ENCODE data around the gene ARFGAP3. TPM values are rescaled to one million over a fixed set of nuclear protein-coding genes. Genes with fewer than 3 reads are reported as not detected.

Gene ARFGAP3
- total RNA-seq, 1 experiment from 2014 or later, result 37.8 TPM

DNA sequence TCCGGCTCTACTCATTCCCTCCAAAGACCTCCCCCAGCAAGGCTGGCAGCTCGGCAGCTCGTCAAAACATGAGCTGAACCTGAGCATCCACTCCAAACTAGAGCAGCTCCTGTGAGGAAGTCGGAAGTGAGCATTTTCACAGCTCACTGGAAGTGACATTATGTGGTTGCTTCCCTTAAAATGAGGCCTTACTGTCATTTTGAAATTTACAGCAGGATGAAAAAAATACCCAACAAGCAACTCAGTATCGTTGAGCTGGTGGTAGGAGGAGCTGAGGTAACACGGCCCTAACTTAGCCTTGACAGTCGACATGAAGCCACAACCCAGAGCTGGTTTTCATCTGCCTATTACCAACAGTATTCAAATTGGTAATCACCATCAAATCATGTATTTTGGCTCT lies 38.0 kb upstream of the ARFGAP3 start:
- no peaks in the 10 kb centered on the region for H3K27me3 Mint-ChIP-seq (ENCODE audit: unreplicated experiment)
- H3K4me1 Mint-ChIP-seq (ENCODE audit: low read depth, unreplicated experiment), result peaks cover 12% of the 10 kb centered on the region
- no peak overlapping the region for H3K27ac Mint-ChIP-seq (ENCODE audit: unreplicated experiment)
- TF ChIP-seq, protein P1, sequence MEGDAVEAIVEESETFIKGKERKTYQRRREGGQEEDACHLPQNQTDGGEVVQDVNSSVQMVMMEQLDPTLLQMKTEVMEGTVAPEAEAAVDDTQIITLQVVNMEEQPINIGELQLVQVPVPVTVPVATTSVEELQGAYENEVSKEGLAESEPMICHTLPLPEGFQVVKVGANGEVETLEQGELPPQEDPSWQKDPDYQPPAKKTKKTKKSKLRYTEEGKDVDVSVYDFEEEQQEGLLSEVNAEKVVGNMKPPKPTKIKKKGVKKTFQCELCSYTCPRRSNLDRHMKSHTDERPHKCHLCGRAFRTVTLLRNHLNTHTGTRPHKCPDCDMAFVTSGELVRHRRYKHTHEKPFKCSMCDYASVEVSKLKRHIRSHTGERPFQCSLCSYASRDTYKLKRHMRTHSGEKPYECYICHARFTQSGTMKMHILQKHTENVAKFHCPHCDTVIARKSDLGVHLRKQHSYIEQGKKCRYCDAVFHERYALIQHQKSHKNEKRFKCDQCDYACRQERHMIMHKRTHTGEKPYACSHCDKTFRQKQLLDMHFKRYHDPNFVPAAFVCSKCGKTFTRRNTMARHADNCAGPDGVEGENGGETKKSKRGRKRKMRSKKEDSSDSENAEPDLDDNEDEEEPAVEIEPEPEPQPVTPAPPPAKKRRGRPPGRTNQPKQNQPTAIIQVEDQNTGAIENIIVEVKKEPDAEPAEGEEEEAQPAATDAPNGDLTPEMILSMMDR (IDR thresholded peaks at IDR 0.05; ENCODE audit: unreplicated experiment), result no peak
- CTCF ChIA-PET, result interaction anchor here (0.6 kb wide), 1 partner anchor 117 kb away, joined by 10 read pairs; no protein-coding TSS in a partner anchor
- H3K9me3 Mint-ChIP-seq (ENCODE audit: low read depth, unreplicated experiment), result no peaks in the 10 kb centered on the region
- no peak for DNase-seq
- no peak overlapping the region for H3K4me3 Mint-ChIP-seq (ENCODE audit: low read depth, unreplicated experiment)
- intact Hi-C loops (cut with micrococcal nuclease; ENCODE audit: unreplicated experiment), result no loop called here
- BruUV-seq (replicated peaks), result no TSS peak
- H3K36me3 Mint-ChIP-seq (ENCODE audit: insufficient read depth, unreplicated experiment), result peaks cover 46% of the 10 kb centered on the region

DNA sequence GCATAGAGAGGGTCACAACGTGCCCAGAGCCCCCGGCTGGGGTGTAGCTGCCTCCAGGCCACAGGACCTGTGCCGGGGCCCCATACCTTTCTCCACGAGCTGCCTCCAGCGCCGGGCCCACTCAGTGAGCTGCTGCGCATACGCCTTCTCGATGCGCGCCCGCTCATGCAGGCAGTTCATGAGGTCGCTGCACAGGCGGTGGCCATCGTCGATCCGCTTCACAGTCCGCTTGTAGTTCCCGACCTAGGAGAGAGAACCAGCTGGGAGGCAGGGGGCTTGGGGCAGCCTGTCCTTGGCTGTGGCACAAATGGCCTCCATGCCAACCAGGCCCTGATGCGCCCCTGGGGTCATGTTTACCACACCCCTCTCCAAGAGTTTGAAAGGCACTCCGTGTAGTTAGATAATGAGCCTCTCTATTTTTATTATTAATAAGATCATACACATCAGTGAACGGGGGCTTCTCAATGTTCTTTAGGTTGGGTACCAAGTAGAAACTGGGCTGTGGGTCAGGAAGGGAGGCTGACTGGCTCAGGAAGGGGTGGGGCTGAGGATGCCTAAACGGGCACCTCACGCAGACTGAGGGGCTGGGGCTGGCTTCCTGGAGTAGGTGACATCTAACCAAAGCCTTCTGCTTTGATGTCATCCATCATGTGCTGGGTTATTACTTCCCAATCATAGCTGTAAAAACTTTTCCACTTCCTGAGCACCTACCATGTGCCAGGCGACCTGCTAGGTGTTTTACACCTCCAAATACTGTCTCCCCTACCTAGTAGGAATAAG lies 36.5 kb upstream of the ARFGAP3 start:
- TF ChIP-seq, protein P1 (IDR thresholded peaks at IDR 0.05; ENCODE audit: unreplicated experiment), result no peak
- no TSS peak for BruUV-seq (replicated peaks)
- Mint-ChIP-seq H3K27ac (ENCODE audit: unreplicated experiment) (no peak overlapping the region), H3K4me3 (ENCODE audit: low read depth, unreplicated experiment) (no peak overlapping the region), H3K27me3 (ENCODE audit: unreplicated experiment) (no peaks in the 10 kb centered on the region), H3K4me1 (ENCODE audit: low read depth, unreplicated experiment) (peaks cover 14% of the 10 kb centered on the region), H3K9me3 (ENCODE audit: low read depth, unreplicated experiment) (no peaks in the 10 kb centered on the region), H3K36me3 (ENCODE audit: insufficient read depth, unreplicated experiment) (peaks cover 50% of the 10 kb centered on the region)
- CTCF ChIA-PET, result no interaction called here
- no peak for DNase-seq
- intact Hi-C loops (cut with micrococcal nuclease; ENCODE audit: unreplicated experiment), result no loop called here

DNA sequence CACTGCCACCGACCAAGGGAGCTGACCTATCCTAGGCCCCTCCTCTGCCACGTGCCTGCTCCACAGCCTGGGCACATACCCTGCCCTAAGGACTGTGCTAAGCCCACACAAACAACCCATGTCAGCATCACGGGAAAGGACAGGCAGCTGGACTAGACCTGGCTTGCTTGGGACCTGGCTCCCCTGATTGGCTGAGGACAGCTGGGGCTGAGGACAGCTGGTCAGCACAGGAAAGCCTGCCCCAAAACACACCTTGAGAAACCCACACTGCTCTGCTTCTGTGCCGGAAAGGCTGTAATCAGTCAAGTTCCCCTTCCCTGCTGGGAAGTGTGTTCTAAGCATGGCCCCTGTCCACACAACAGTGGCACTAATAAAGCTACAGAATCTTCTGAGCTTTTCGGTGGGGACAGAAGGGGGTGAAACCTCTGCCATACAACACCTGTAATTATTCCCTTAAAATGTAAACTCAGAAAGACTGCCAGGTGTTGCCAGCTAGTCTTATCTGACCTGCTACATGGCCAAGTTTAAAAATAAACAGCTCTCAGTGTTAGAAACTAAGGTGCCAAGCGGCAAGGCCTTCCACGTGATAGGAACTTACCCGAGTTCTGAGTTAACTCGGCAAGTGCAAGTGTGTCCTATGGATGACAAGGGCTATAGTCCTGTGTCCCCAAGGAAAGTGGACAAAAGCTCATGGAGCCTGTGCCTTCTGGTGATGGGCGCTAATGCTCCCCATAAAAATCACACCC lies 35.7 kb upstream of the ARFGAP3 start:
- H3K4me3 Mint-ChIP-seq (ENCODE audit: low read depth, unreplicated experiment), result no peak overlapping the region
- H3K36me3 Mint-ChIP-seq (ENCODE audit: insufficient read depth, unreplicated experiment), result peaks cover 53% of the 10 kb centered on the region
- no peaks in the 10 kb centered on the region for H3K27me3 Mint-ChIP-seq (ENCODE audit: unreplicated experiment)
- no peaks in the 10 kb centered on the region for H3K9me3 Mint-ChIP-seq (ENCODE audit: low read depth, unreplicated experiment)
- no peak for DNase-seq
- peaks cover 21% of the 10 kb centered on the region for H3K4me1 Mint-ChIP-seq (ENCODE audit: low read depth, unreplicated experiment)
- TF ChIP-seq, protein P1 (IDR thresholded peaks at IDR 0.05; ENCODE audit: unreplicated experiment), result no peak
- intact Hi-C loops (cut with micrococcal nuclease; ENCODE audit: unreplicated experiment), result no loop called here
- BruUV-seq (replicated peaks), result no TSS peak
- no peak overlapping the region for H3K27ac Mint-ChIP-seq (ENCODE audit: unreplicated experiment)
- CTCF ChIA-PET, result no interaction called here

DNA sequence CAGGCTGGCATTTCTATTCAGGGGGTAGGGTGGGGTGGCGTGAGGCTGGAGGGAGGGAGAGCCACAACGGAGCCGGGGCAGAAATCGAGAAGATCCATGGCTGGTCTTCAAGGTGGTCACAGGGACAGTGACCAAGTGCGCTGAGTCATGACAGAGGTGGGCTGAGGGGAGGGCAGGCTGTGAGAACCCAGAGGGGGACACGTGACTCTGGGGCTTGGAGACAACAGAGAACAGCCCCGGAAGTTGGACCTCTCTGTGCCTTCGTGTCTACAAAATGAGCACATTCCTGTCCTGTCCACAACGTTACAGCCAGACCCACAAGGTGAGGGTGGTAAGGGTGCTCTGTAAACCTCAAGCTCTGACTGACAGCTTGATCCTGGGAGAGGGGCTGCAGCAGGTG lies 35.1 kb upstream of the ARFGAP3 start:
- Mint-ChIP-seq H3K36me3 (ENCODE audit: insufficient read depth, unreplicated experiment) (peaks cover 53% of the 10 kb centered on the region), H3K4me1 (ENCODE audit: low read depth, unreplicated experiment) (peaks cover 27% of the 10 kb centered on the region), H3K4me3 (ENCODE audit: low read depth, unreplicated experiment) (no peak overlapping the region), H3K9me3 (ENCODE audit: low read depth, unreplicated experiment) (no peaks in the 10 kb centered on the region), H3K27ac (ENCODE audit: unreplicated experiment) (no peak overlapping the region), H3K27me3 (ENCODE audit: unreplicated experiment) (no peaks in the 10 kb centered on the region)
- CTCF ChIA-PET, result no interaction called here
- intact Hi-C loops (cut with micrococcal nuclease; ENCODE audit: unreplicated experiment), result no loop called here
- BruUV-seq (replicated peaks), result no TSS peak
- TF ChIP-seq, protein P1 (IDR thresholded peaks at IDR 0.05; ENCODE audit: unreplicated experiment), result no peak
- DNase-seq, result no peak
